Effector memory CD8-positive, alpha-beta T cell (primary cell): Measurements from ENCODE around the gene KCNQ2.

Source experiments
- ATAC-seq: fragments of 150-1000 bp; cut with Tn5 transposase; replicated peaks from 2 replicates; pipeline ENCODE4 v1.10.0; 2021; ENCODE audit warnings: mild to moderate bottlenecking, moderate library complexity
- DNase-seq, 3 experiments: peaks; one replicate each; pipeline ENCODE4 v3.0.0; 2021
- H3K27ac Mint-ChIP-seq, 2 donors: one replicate each; pipeline ENCODE4 v1.8.0; 2022; ENCODE audit warnings: mild to moderate bottlenecking in 2 of 2, mixed read lengths in 2 of 2, moderate library complexity in 2 of 2
- H3K27me3 Mint-ChIP-seq, 2 donors: one replicate each; pipeline ENCODE4 v1.8.0; 2022; ENCODE audit warnings: mixed read lengths in 2 of 2
- H3K36me3 Mint-ChIP-seq: one replicate; pipeline ENCODE4 v1.8.0; 2022; ENCODE audit warnings: mild to moderate bottlenecking, moderate library complexity, mixed read lengths; ENCODE audit not compliant: insufficient read depth
- H3K4me1 Mint-ChIP-seq, 2 donors: one replicate each; pipeline ENCODE4 v1.8.0; 2022; ENCODE audit warnings: low read depth in 2 of 2, mixed read lengths in 2 of 2
- H3K4me3 Mint-ChIP-seq, 2 donors: one replicate each; pipeline ENCODE4 v1.8.0; 2022; ENCODE audit warnings: mild to moderate bottlenecking in 2 of 2, mixed read lengths in 2 of 2, moderate library complexity in 2 of 2
- H3K9me3 Mint-ChIP-seq, 2 donors: one replicate each; pipeline ENCODE4 v1.8.0; 2022; ENCODE audit warnings: mixed read lengths in 2 of 2

Gene KCNQ2

GRCh38 chr20:63402860-63403220 is 69.6 kb downstream of the KCNQ2 start:
- ATAC-seq = no peak
- Mint-ChIP-seq H3K4me1 (peaks cover 0 to 2% of the 10 kb centered on the region in 2 donors), H3K36me3 (no peaks in the 10 kb centered on the region), H3K4me3 (no peak overlapping the region), H3K27me3 (peaks cover 0 to 16% of the 10 kb centered on the region in 2 donors), H3K27ac (no peak overlapping the region), H3K9me3 (no peaks in the 10 kb centered on the region)
- no peak for DNase-seq

DNA sequence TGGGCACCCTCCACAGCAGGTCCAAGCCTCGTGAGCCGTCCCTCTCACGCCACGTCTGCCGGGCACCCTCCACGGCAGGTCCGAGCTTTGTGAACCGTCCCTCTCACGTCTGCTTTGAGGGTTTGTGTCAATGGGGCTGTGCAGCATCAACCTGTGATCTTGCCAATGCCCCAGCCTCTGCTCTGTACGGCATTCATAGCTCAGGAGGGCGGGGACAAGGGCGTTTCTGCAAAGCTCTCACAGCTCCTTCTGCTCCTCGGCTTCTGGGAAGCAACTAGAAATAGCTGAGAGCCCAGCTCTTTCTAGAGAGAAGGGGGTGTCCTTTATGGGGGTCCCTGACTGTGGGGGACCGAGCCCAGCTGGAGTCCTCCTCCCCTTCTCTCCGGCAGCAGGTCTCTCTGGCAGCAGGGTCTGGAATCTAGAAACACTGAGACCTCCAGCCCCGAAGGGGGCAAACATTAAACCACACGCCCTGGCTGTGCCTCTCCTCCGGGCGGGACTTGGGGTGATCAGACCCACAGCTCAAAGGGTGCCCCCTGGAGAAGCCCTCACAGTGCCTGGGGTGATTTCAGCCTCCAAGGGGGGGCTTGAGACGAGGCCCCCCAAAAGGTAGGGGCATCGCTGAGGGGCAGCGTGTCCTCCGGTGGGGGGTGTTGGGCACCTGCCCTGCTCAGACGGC is 70.1 kb downstream of the KCNQ2 start:
- ATAC-seq (no peak), DNase-seq (no peak)
- Mint-ChIP-seq H3K36me3 (no peaks in the 10 kb centered on the region), H3K4me3 (no peak overlapping the region), H3K27me3 (peaks cover 0 to 17% of the 10 kb centered on the region in 2 donors), H3K9me3 (no peaks in the 10 kb centered on the region), H3K4me1 (peaks cover 0 to 2% of the 10 kb centered on the region in 2 donors), H3K27ac (no peak overlapping the region)

GRCh38 chr20:63401384-63402110 is 70.9 kb downstream of the KCNQ2 start:
- DNase-seq = no peak
- H3K4me3 Mint-ChIP-seq = no peak overlapping the region
- peaks cover 0 to 2% of the 10 kb centered on the region in 2 donors for H3K4me1 Mint-ChIP-seq
- no peak for ATAC-seq
- no peak overlapping the region for H3K27ac Mint-ChIP-seq
- H3K9me3 Mint-ChIP-seq = no peaks in the 10 kb centered on the region
- H3K27me3 Mint-ChIP-seq = peaks cover 0 to 25% of the 10 kb centered on the region in 2 donors
- no peaks in the 10 kb centered on the region for H3K36me3 Mint-ChIP-seq

DNA sequence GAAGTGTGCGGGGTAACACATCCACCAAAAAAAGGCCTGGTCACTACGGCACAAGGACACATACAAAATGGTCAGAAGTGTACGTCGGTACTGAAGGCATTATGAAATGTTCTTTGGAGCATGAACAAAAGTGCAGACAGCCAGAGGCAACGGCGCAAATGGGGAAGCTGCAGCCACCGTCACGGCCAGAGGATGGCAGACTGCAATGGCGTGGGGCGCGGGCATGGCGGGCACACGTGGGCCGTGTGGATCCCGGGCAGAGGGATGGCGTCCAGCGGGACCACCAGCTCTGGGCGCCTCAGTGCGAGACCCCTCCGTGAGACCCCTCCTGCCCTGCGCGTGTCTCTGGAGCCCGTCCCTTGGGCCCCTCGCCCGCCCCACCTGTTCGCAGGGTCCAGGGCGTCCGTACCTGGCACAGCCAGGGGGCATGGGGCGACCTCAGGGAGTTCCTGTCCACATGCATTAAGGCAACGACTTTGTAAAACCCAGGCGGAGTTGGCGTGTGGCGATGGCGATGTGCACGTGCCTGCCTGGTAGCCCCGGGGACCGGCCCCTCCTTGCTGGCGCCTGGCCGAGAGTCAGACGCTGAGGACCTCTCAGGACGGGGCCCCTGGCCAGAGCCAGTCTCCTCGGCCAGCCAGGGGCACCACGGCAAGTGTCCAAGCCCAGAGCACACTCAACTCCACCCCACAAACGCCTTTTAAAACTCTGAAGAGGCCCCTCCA is 71.8 kb downstream of the KCNQ2 start:
- Mint-ChIP-seq H3K4me1 (peaks cover 0 to 2% of the 10 kb centered on the region in 2 donors), H3K27me3 (peaks cover 3 to 32% of the 10 kb centered on the region in 2 donors), H3K9me3 (no peaks in the 10 kb centered on the region), H3K27ac (no peak overlapping the region), H3K4me3 (no peak overlapping the region), H3K36me3 (no peaks in the 10 kb centered on the region)
- no peak for DNase-seq
- ATAC-seq = no peak

GRCh38 chr20:63399596-63400375 is 72.7 kb downstream of the KCNQ2 start:
- DNase-seq (no peak), ATAC-seq (no peak)
- H3K36me3 Mint-ChIP-seq = no peaks in the 10 kb centered on the region
- peaks cover 10 to 40% of the 10 kb centered on the region in 2 donors for H3K27me3 Mint-ChIP-seq
- H3K9me3 Mint-ChIP-seq = no peaks in the 10 kb centered on the region
- H3K27ac Mint-ChIP-seq = no peak overlapping the region
- H3K4me3 Mint-ChIP-seq = no peak overlapping the region
- peaks cover 0 to 2% of the 10 kb centered on the region in 2 donors for H3K4me1 Mint-ChIP-seq

GRCh38 chr20:63398744-63399514 is 73.5 kb downstream of the KCNQ2 start:
- Mint-ChIP-seq H3K4me1 (peaks cover 0 to 2% of the 10 kb centered on the region in 2 donors), H3K9me3 (no peaks in the 10 kb centered on the region), H3K36me3 (no peaks in the 10 kb centered on the region), H3K27ac (no peak overlapping the region), H3K4me3 (no peak overlapping the region), H3K27me3 (peaks cover 18 to 46% of the 10 kb centered on the region in 2 donors)
- ATAC-seq (no peak), DNase-seq (no peak)

DNA sequence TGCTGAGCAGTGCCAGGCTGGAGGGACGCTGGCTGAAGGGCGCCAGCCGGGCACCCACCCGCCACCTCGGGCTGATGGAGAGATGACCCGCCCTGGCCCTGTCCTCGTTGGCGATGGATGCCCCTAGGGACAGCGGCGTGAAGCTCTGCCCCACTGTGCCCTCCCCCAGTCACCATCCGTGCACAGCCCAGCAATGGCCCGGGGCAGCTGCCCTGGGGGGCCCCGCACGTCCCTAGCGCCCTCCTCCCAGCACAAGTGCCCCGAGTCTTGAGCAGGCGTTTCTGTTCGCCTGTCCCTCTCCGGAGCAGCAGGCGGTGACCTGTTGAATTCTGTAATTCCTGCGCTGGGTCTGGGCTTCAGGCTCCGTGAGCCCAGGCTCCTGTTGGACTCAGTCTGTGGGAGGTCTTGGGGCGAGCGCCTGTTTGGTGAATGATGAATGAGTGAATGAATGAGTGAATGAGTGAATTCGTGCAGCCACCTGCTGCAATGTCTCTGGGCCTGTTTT is 74.5 kb downstream of the KCNQ2 start:
- ATAC-seq = no peak
- H3K9me3 Mint-ChIP-seq = no peaks in the 10 kb centered on the region
- peaks cover 18 to 49% of the 10 kb centered on the region in 2 donors for H3K27me3 Mint-ChIP-seq
- DNase-seq = no peak
- H3K36me3 Mint-ChIP-seq = no peaks in the 10 kb centered on the region
- no peak overlapping the region for H3K27ac Mint-ChIP-seq
- peaks cover 0 to 2% of the 10 kb centered on the region in 2 donors for H3K4me1 Mint-ChIP-seq
- no peak overlapping the region for H3K4me3 Mint-ChIP-seq

DNA sequence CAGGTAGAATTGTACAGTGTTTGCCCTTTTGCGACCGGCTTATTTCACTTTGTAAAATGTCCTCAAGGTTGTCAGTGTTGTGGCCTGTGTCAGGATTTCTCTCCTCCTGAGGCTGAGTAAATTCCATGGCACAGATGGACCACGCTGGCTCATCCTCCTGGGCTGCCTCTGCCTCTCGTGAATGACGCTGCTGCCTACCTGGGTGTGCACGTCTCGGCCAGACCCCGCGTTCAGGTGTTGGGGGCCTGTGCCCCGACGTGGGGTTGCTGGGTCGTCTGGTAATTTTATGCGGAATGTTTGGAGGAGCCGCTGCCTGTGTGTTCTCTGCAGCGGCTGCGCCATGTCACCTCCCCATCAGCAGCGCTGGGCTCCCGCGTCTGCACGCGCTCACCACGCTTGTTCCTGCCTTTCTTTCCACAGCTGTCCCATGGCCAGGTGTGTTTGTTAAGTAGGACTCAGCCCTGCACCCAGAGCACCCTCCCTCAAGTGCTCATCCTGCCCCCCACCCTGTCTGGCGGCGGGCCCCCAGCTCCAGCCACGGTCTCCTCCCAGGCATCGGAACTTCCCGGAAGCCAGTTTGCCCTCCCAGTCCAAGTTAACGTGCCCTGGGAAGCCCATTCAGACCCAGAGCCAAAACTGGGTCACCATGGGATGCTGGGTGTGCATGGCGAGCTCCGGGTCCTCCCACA is 75.2 kb downstream of the KCNQ2 start:
- Mint-ChIP-seq H3K9me3 (no peaks in the 10 kb centered on the region), H3K4me3 (no peak overlapping the region), H3K4me1 (no peaks in the 10 kb centered on the region), H3K36me3 (no peaks in the 10 kb centered on the region), H3K27ac (no peak overlapping the region), H3K27me3 (peaks cover 22 to 54% of the 10 kb centered on the region in 2 donors)
- DNase-seq (no peak), ATAC-seq (no peak)

DNA sequence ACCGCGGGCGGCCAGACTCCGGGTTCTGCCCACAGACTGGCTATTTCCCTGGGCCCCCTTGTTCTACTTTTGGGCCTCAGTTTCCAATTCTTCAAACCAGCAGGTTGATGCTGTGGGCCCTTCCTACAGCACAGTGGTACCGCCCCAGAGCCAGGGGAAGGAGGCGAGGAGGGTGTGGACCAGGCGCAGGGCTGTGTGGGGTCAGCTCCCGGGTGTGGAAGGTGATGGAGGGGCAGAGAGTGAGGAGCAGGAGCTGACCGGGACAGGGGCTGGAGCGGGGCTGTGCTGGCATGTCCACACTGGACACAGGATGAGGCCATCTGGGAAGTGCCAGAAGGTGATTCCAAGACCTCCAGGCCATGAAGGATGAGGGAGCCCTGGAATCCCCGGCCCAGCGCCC is 76.2 kb downstream of the KCNQ2 start:
- H3K4me1 Mint-ChIP-seq = no peaks in the 10 kb centered on the region
- no peaks in the 10 kb centered on the region for H3K9me3 Mint-ChIP-seq
- H3K27ac Mint-ChIP-seq = no peak overlapping the region
- DNase-seq = no peak
- H3K27me3 Mint-ChIP-seq = peaks cover 24 to 53% of the 10 kb centered on the region in 2 donors
- H3K36me3 Mint-ChIP-seq = no peaks in the 10 kb centered on the region
- no peak overlapping the region for H3K4me3 Mint-ChIP-seq
- no peak for ATAC-seq

- Mint-ChIP-seq H3K27me3 (peaks cover 26 to 59% of the 10 kb centered on the region in 2 donors), H3K27ac (no peak overlapping the region), H3K4me1 (no peaks in the 10 kb centered on the region), H3K9me3 (no peaks in the 10 kb centered on the region), H3K4me3 (no peak overlapping the region), H3K36me3 (no peaks in the 10 kb centered on the region)
- DNase-seq = no peak
- no peak for ATAC-seq
Observed at GRCh38 chr20:63395723-63396122, 76.7 kb downstream of the KCNQ2 start.

DNA sequence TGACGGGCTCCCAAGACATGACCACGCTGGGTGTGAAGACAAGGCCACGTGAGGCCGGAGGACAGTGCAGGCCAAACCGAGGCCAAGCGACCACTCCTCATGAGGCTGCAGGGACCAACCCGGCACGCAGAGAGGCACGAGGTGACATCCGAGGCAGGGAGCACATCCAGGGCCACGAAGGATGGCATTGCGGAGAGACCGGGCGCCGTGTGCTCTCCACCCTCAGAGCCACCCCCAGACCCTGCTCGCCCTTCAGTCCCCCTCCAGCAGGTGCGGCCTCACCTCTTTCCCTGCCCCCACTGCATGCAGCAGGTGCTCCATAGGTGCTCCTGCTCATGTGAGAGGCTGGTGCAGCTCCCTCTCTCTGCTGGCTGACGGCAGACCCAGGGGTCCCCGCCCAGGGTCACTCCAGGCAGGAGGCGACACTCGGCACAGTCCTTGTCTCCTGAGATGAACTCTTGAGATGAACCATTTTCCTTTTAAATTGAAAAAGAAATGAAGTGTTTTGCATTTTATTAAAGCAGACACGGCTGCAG is 77.5 kb downstream of the KCNQ2 start:
- no peak for DNase-seq
- ATAC-seq = no peak

More for the DNA sequence above, 77.5 kb downstream of the KCNQ2 start:
- peaks cover 30 to 59% of the 10 kb centered on the region in 2 donors for H3K27me3 Mint-ChIP-seq
- H3K27ac Mint-ChIP-seq = no peak overlapping the region
- H3K9me3 Mint-ChIP-seq = no peaks in the 10 kb centered on the region
- no peaks in the 10 kb centered on the region for H3K4me1 Mint-ChIP-seq
- no peaks in the 10 kb centered on the region for H3K36me3 Mint-ChIP-seq
- no peak overlapping the region for H3K4me3 Mint-ChIP-seq
